Neural cell (in vitro differentiated cells): Measurements from ENCODE around the gene SOCS3. TPM values are rescaled to one million over a fixed set of nuclear protein-coding genes. Genes with fewer than 3 reads are reported as not detected.
A peak's percentile ranks its signal among the peaks of the same experiment; 100 is the strongest.

Experiments
- H2AFZ ChIP-seq: fragments of 200-600, 300-800 bp; sonication (generic), shearing (Covaris generic); 2 replicates; pipeline ENCODE4 v1.6.0; 2014; ENCODE audit warnings: low read depth, mild to moderate bottlenecking, antibody characterized with exemption, low read length, moderate library complexity
- H3F3A ChIP-seq: fragments of 200-600 bp; shearing (Covaris generic); 2 replicates; pipeline ENCODE4 v1.6.1; 2016; ENCODE audit warnings: mild to moderate bottlenecking, moderate library complexity, mixed read lengths, antibody characterized with exemption, low read length; ENCODE audit not compliant: insufficient read depth, poor library complexity, severe bottlenecking
- H3K27ac ChIP-seq: fragments of 200-600, 300-800 bp; sonication (generic), shearing (Covaris generic); 2 replicates; pipeline ENCODE4 v1.5.1; 2014; ENCODE audit warnings: mild to moderate bottlenecking, low read length, moderate library complexity
- H3K27me3 ChIP-seq: fragments of 300-800, 200-600 bp; sonication (generic), shearing (Covaris generic); 2 replicates; pipeline ENCODE4 v1.6.0; 2014; ENCODE audit warnings: mild to moderate bottlenecking, low read depth, low read length, moderate library complexity; ENCODE audit not compliant: insufficient read depth
- H3K36me3 ChIP-seq: fragments of 300-800, 200-600 bp; sonication (generic), shearing (Covaris generic); 2 replicates; pipeline ENCODE4 v1.5.1; 2014; ENCODE audit warnings: mild to moderate bottlenecking, antibody characterized with exemption, low read length, moderate library complexity; ENCODE audit not compliant: insufficient read depth
- H3K4me2 ChIP-seq: fragments of 300-800, 200-600 bp; sonication (generic), shearing (Covaris generic); 2 replicates; pipeline ENCODE4 v1.6.0; 2014; ENCODE audit warnings: mild to moderate bottlenecking, low read length
- H3K4me3 ChIP-seq: fragments of 300-800, 200-600 bp; sonication (generic), shearing (Covaris generic); 2 replicates; pipeline ENCODE4 v1.5.1; 2014; ENCODE audit warnings: mild to moderate bottlenecking, low read length, moderate library complexity
- H3K79me2 ChIP-seq: fragments of 200-600 bp; shearing (Covaris generic); replicated peaks from 2 replicates; pipeline ENCODE4 v1.6.0; 2014; ENCODE audit warnings: mild to moderate bottlenecking, low read length, moderate library complexity; ENCODE audit not compliant: insufficient read depth
- H3K9ac ChIP-seq: fragments of 300-800, 200-600 bp; sonication (generic), shearing (Covaris generic); 2 replicates; pipeline ENCODE4 v1.6.1; 2016; ENCODE audit warnings: mild to moderate bottlenecking, low read length, mixed read lengths
- H3K9me2 ChIP-seq: fragments of 200-600 bp; shearing (Covaris generic); 2 replicates; pipeline ENCODE4 v1.6.1; 2016; ENCODE audit warnings: mild to moderate bottlenecking, low read length, mixed read lengths; ENCODE audit not compliant: insufficient read depth
- H3K9me3 ChIP-seq: fragments of 200-600, 300-800 bp; sonication (generic), shearing (Covaris generic); 2 replicates; pipeline ENCODE4 v1.6.1; 2016; ENCODE audit warnings: mild to moderate bottlenecking, mixed run types, low read length, moderate library complexity, mixed read lengths
- H4K20me1 ChIP-seq: fragments of 200-600 bp; shearing (Covaris generic); 2 replicates; pipeline ENCODE4 v1.6.1; 2016; ENCODE audit warnings: mild to moderate bottlenecking, mixed run types; ENCODE audit not compliant: insufficient read depth
- EP300 ChIP-seq: fragments of 450-650 bp; conservative IDR thresholded peaks from 2 replicates; pipeline ENCODE4 v1.6.1; 2014; ENCODE audit warnings: antibody characterized with exemption, mild to moderate bottlenecking, moderate library complexity; ENCODE audit not compliant: poor library complexity, severe bottlenecking
- EZH2 ChIP-seq: fragments of 200-600, 300-800 bp; shearing (Covaris generic), sonication (generic); IDR thresholded peaks from 2 replicates; pipeline ENCODE4 v1.6.1; 2014; ENCODE audit warnings: antibody characterized with exemption, low read length, borderline replicate concordance, mild to moderate bottlenecking; ENCODE audit not compliant: insufficient read depth, poor library complexity, severe bottlenecking
- MXI1 ChIP-seq: fragments of 450-650 bp; conservative IDR thresholded peaks from 2 replicates; pipeline ENCODE4 v1.6.1; 2014; ENCODE audit warnings: antibody characterized with exemption, mild to moderate bottlenecking; ENCODE audit not compliant: poor library complexity, severe bottlenecking
- POLR2AphosphoS5 ChIP-seq: IDR thresholded peaks from 2 replicates; pipeline ENCODE4 v1.6.1; 2012
- RAD21 ChIP-seq: fragments of 450-650 bp; conservative IDR thresholded peaks from 2 replicates; pipeline ENCODE4 v1.6.1; 2014; ENCODE audit warnings: antibody characterized with exemption, mild to moderate bottlenecking, moderate library complexity
- REST ChIP-seq: IDR thresholded peaks from 2 replicates; pipeline ENCODE4 v1.6.1; 2012; ENCODE audit warnings: borderline replicate concordance
- SMC3 ChIP-seq: fragments of 450-650 bp; conservative IDR thresholded peaks from 2 replicates; pipeline ENCODE4 v1.6.1; 2014; ENCODE audit warnings: antibody characterized with exemption, mild to moderate bottlenecking, moderate library complexity; ENCODE audit not compliant: poor library complexity
- TAF1 ChIP-seq: IDR thresholded peaks from 2 replicates; pipeline ENCODE4 v1.6.1; 2012; ENCODE audit warnings: low read depth
- polyA plus RNA-seq: library from polyadenylated mRNA; depleted of rRNA; stranded (reverse); fragments of >200 nt; gene quantifications from 2 replicates; pipeline ENCODE4 v1.2.3, GENCODE V29; 2014
- TF ChIP-seq, protein P1 (sequence below): fragments of 450-650 bp; IDR thresholded peaks from 2 replicates; pipeline ENCODE4 v1.5.1; 2014; ENCODE audit warnings: antibody characterized with exemption, mild to moderate bottlenecking, moderate library complexity; ENCODE audit not compliant: poor library complexity, severe bottlenecking

The SOCS3 gene
- polyA plus RNA-seq, 1 donor from 2014 or later, result 5.4 TPM

DNA sequence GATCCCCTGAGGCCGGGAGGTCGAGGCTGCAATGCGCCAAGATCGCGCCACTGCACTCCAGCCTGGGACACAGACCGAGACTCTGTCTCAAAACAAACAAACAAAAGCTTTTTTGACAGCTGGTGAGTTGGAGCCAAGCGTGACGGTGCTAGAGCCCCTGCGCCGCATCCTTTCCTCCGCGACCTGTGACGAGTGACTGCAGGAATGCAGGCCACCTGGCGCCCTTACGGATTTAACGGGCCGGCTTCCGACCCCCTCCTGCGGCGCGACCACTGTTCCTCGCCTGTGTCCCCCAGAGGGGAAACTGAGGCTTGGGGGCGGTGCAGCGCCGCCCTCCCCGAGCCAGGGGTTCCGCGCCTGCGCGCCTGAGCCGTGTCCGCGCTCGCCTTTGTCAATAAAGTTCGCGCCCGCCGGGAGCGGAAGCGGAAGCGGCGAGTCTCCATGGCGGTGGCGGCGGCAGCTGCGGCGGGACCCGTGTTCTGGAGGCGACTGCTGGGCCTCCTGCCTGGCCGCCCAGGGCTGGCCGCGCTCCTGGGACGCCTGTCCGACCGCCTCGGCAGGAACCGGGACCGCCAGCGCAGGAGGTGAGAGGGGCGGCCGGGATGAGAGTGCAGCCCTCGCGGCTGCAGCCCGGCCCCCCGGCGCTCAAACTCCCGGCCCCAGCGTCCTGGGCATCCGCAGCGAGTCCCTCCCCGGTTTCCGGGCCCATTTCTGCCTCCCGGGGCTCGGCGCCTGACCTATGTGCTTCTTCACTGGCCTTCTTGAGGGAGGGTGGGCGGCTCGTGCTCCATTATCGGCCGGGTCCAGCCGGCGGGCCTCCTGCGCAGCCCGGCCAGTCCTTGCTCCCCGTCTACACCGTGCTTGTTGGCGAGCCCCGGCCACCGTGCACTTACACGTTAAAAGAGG, 18.6 kb upstream of the SOCS3 start, which contains the start of gene PGS1:
TSS of gene PGS1 (plus strand) at position 425 of the 906 bp plus-strand sequence. CDS start at position 442, 17 bp downstream.
- H3F3A ChIP-seq, result no peaks in the 10 kb centered on the region
- H3K79me2 ChIP-seq, result peaks cover 40% of the 10 kb centered on the region
- H3K27me3 ChIP-seq, result no peaks in the 10 kb centered on the region
- peak within 1 kb of the TSS; percentile 90 for H3K4me3 ChIP-seq
- no peaks in the 10 kb centered on the region for H3K36me3 ChIP-seq
- H3K27ac ChIP-seq, result peak within 1 kb of the TSS; percentile 18
- H3K4me2 ChIP-seq, result peak within 1 kb of the TSS; percentile 72
- TF ChIP-seq MXI1 (peak; percentile 93), SMC3 (peak; percentile 39), EZH2 (no peak), TAF1 (no peak), REST (peak; percentile 32), EP300 (peak; percentile 72), POLR2AphosphoS5 (peak; percentile 91), RAD21 (no peak)
- TF ChIP-seq, protein P1, sequence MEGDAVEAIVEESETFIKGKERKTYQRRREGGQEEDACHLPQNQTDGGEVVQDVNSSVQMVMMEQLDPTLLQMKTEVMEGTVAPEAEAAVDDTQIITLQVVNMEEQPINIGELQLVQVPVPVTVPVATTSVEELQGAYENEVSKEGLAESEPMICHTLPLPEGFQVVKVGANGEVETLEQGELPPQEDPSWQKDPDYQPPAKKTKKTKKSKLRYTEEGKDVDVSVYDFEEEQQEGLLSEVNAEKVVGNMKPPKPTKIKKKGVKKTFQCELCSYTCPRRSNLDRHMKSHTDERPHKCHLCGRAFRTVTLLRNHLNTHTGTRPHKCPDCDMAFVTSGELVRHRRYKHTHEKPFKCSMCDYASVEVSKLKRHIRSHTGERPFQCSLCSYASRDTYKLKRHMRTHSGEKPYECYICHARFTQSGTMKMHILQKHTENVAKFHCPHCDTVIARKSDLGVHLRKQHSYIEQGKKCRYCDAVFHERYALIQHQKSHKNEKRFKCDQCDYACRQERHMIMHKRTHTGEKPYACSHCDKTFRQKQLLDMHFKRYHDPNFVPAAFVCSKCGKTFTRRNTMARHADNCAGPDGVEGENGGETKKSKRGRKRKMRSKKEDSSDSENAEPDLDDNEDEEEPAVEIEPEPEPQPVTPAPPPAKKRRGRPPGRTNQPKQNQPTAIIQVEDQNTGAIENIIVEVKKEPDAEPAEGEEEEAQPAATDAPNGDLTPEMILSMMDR, result peak; percentile 25
- peak within 1 kb of the TSS; percentile 79 for H2AFZ ChIP-seq
- H3K9ac ChIP-seq, result peak within 1 kb of the TSS; percentile 80
- no peaks in the 10 kb centered on the region for H3K9me3 ChIP-seq
- no peaks in the 10 kb centered on the region for H4K20me1 ChIP-seq
- H3K9me2 ChIP-seq, result no peaks in the 10 kb centered on the region

GRCh38 chr17:78377858-78378224, 18.0 kb upstream of the SOCS3 start:
- no peaks in the 10 kb centered on the region for H3K9me3 ChIP-seq
- no peaks in the 10 kb centered on the region for H3K9me2 ChIP-seq
- H3K36me3 ChIP-seq, result no peaks in the 10 kb centered on the region
- no peaks in the 10 kb centered on the region for H3F3A ChIP-seq
- no peak for TF ChIP-seq RAD21
- TF ChIP-seq SMC3, result no peak
- TF ChIP-seq, protein P1, result no peak
- TF ChIP-seq POLR2AphosphoS5, result no peak
- no peak for TF ChIP-seq MXI1
- peak overlapping the region; percentile 18 for H3K27ac ChIP-seq
- H4K20me1 ChIP-seq, result no peaks in the 10 kb centered on the region
- no peak overlapping the region for H3K4me2 ChIP-seq
- peak overlapping the region; percentile 79 for H2AFZ ChIP-seq
- H3K9ac ChIP-seq, result peak overlapping the region; percentile 80
- H3K27me3 ChIP-seq, result no peaks in the 10 kb centered on the region
- peak overlapping the region; percentile 90 for H3K4me3 ChIP-seq
- H3K79me2 ChIP-seq, result peaks cover 34% of the 10 kb centered on the region
